K562 (cell line): Measurements from ENCODE around the gene TRIO. TPM values are rescaled to one million over a fixed set of nuclear protein-coding genes. Genes with fewer than 3 reads are reported as not detected.

ENCODE experiments used
- ZNF140 ChIP-seq: fragments of 250-450 bp; sonication (Bioruptor Pico); IDR thresholded peaks from 2 replicates; pipeline ENCODE4 v1.8.0; 2021; ENCODE audit warnings: moderate library complexity, mild to moderate bottlenecking, inconsistent platforms
- polyA plus RNA-seq, 8 experiments: library from polyadenylated mRNA; depleted of rRNA in 4 of 8; stranded (reverse) in 5 of 8; unstranded in 3 of 8; fragments of >200 nt; fragmentation: Nextera tagmentation in 2 of 8; fragmentation: Illumina TruSeq in 1 of 8; extraction: Ambion mirVana in 2 of 8; extraction: Trizol in 1 of 8; gene quantifications; 2 replicates each; pipeline versions ENCODE4 v1.2.1 to v1.2.3, GENCODE V29; 2011 to 2014; ENCODE audit warnings: inconsistent platforms in 1 of 8, missing spikeins in 1 of 8
- total RNA-seq, 7 experiments: library from RNA; depleted of rRNA in 6 of 7; stranded (reverse); fragments of >200 nt in 6 of 7; fragmentation: Illumina TruSeq in 2 of 7; extraction: Trizol in 2 of 7; gene quantifications; 2 replicates each; pipeline versions ENCODE4 v1.2.1 to v1.2.3, GENCODE V29; 2011 to 2021; ENCODE audit warnings: low replicate concordance in 1 of 7
- TF ChIP-seq, protein P1 (sequence below): fragments of 200-600 bp; sonication (generic); IDR thresholded peaks from one replicate; pipeline ENCODE4 v1.6.1; 2012; ENCODE audit warnings: mild to moderate bottlenecking, low read depth, low read length, inconsistent platforms
- TF ChIP-seq, protein P2 (sequence below): sonication (generic); IDR thresholded peaks from 2 replicates; pipeline ENCODE4 v1.6.1; 2016
- TF ChIP-seq, protein P3 (sequence below), 3 experiments: fragments of 200-800 bp in 1 of 3; sonication (Bioruptor generic) in 1 of 3; sonication (generic) in 1 of 3; formaldehyde crosslinking in 1 of 3; IDR thresholded peaks; 2 replicates each; pipeline versions ENCODE4 v1.6.1 to v1.8.0; 2016 to 2022; ENCODE audit warnings: mild to moderate bottlenecking in 2 of 3, missing compliant biosample characterization in 2 of 3, missing genetic modification characterization in 2 of 3, missing genetic modification reagents in 1 of 3

Gene TRIO
- total and polyA plus RNA-seq, 9 of the 15 experiments (the other 6 are each of a cell fraction or from before 2014, with no cell fraction given) = 0.24 to 5.0 (median 1.1) TPM

DNA sequence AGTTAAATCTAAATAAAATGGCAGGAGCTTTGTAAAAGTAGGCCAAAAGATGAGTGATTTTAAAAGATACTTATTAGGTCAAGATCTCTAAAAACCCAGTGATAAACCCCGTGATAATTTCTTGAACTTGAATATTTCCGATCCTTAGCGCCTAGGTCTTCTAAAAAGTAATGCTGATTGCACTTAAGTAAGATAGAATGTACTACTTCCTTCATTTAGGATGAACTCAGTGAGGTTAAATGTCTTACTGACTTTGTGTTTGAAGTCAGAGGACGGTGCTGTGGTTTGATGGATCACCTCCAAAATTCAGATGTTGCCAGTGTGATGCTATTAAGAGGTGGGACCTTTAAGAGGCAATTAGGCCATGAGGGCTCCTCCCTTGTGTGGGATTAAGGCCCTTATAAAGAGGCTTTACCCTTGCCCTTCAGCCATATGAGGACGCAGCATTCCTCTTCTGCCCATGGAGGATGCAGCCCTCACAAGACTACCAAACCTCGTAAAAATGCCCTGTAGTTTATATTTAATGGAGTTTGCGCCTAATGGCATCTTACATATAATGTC, 130.1 kb downstream of the TRIO start (continued):
- TF ChIP-seq, protein P1, sequence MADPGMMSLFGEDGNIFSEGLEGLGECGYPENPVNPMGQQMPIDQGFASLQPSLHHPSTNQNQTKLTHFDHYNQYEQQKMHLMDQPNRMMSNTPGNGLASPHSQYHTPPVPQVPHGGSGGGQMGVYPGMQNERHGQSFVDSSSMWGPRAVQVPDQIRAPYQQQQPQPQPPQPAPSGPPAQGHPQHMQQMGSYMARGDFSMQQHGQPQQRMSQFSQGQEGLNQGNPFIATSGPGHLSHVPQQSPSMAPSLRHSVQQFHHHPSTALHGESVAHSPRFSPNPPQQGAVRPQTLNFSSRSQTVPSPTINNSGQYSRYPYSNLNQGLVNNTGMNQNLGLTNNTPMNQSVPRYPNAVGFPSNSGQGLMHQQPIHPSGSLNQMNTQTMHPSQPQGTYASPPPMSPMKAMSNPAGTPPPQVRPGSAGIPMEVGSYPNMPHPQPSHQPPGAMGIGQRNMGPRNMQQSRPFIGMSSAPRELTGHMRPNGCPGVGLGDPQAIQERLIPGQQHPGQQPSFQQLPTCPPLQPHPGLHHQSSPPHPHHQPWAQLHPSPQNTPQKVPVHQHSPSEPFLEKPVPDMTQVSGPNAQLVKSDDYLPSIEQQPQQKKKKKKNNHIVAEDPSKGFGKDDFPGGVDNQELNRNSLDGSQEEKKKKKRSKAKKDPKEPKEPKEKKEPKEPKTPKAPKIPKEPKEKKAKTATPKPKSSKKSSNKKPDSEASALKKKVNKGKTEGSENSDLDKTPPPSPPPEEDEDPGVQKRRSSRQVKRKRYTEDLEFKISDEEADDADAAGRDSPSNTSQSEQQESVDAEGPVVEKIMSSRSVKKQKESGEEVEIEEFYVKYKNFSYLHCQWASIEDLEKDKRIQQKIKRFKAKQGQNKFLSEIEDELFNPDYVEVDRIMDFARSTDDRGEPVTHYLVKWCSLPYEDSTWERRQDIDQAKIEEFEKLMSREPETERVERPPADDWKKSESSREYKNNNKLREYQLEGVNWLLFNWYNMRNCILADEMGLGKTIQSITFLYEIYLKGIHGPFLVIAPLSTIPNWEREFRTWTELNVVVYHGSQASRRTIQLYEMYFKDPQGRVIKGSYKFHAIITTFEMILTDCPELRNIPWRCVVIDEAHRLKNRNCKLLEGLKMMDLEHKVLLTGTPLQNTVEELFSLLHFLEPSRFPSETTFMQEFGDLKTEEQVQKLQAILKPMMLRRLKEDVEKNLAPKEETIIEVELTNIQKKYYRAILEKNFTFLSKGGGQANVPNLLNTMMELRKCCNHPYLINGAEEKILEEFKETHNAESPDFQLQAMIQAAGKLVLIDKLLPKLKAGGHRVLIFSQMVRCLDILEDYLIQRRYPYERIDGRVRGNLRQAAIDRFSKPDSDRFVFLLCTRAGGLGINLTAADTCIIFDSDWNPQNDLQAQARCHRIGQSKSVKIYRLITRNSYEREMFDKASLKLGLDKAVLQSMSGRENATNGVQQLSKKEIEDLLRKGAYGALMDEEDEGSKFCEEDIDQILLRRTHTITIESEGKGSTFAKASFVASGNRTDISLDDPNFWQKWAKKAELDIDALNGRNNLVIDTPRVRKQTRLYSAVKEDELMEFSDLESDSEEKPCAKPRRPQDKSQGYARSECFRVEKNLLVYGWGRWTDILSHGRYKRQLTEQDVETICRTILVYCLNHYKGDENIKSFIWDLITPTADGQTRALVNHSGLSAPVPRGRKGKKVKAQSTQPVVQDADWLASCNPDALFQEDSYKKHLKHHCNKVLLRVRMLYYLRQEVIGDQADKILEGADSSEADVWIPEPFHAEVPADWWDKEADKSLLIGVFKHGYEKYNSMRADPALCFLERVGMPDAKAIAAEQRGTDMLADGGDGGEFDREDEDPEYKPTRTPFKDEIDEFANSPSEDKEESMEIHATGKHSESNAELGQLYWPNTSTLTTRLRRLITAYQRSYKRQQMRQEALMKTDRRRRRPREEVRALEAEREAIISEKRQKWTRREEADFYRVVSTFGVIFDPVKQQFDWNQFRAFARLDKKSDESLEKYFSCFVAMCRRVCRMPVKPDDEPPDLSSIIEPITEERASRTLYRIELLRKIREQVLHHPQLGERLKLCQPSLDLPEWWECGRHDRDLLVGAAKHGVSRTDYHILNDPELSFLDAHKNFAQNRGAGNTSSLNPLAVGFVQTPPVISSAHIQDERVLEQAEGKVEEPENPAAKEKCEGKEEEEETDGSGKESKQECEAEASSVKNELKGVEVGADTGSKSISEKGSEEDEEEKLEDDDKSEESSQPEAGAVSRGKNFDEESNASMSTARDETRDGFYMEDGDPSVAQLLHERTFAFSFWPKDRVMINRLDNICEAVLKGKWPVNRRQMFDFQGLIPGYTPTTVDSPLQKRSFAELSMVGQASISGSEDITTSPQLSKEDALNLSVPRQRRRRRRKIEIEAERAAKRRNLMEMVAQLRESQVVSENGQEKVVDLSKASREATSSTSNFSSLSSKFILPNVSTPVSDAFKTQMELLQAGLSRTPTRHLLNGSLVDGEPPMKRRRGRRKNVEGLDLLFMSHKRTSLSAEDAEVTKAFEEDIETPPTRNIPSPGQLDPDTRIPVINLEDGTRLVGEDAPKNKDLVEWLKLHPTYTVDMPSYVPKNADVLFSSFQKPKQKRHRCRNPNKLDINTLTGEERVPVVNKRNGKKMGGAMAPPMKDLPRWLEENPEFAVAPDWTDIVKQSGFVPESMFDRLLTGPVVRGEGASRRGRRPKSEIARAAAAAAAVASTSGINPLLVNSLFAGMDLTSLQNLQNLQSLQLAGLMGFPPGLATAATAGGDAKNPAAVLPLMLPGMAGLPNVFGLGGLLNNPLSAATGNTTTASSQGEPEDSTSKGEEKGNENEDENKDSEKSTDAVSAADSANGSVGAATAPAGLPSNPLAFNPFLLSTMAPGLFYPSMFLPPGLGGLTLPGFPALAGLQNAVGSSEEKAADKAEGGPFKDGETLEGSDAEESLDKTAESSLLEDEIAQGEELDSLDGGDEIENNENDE = no peak
- TF ChIP-seq, protein P2, sequence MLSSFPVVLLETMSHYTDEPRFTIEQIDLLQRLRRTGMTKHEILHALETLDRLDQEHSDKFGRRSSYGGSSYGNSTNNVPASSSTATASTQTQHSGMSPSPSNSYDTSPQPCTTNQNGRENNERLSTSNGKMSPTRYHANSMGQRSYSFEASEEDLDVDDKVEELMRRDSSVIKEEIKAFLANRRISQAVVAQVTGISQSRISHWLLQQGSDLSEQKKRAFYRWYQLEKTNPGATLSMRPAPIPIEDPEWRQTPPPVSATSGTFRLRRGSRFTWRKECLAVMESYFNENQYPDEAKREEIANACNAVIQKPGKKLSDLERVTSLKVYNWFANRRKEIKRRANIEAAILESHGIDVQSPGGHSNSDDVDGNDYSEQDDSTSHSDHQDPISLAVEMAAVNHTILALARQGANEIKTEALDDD = no peak
- TF ChIP-seq, protein P3, sequence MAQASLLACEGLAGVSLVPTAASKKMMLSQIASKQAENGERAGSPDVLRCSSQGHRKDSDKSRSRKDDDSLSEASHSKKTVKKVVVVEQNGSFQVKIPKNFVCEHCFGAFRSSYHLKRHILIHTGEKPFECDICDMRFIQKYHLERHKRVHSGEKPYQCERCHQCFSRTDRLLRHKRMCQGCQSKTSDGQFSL (CRISPR knock-in tag; IDR thresholded peaks at IDR 0.05) = no peak
- TF ChIP-seq, protein P3 (tag; IDR thresholded peaks at IDR 0.05) = no peak
- TF ChIP-seq ZNF140 (CRISPR knock-in tag) = no peak
